Immature natural killer cell (primary cell): ENCODE data around the gene CFAP74. TPM values are rescaled to one million over a fixed set of nuclear protein-coding genes. Genes with fewer than 3 reads are reported as not detected.

Source experiments
- DNase-seq, 3 donors: peaks; one replicate each; pipeline ENCODE4 v3.0.0; 2022; ENCODE audit warnings: mixed read lengths in 1 of 3
- H3K27ac Mint-ChIP-seq, 6 donors: one replicate each; pipeline ENCODE4 v1.8.0; 2020; ENCODE audit warnings: mixed read lengths in 6 of 6, mild to moderate bottlenecking in 5 of 6, inconsistent platforms in 4 of 6, moderate library complexity in 3 of 6
- H3K27me3 Mint-ChIP-seq, 3 donors: one replicate each; pipeline ENCODE4 v1.8.0; 2020 to 2021; ENCODE audit warnings: low read depth in 3 of 3, mild to moderate bottlenecking in 3 of 3, mixed read lengths in 3 of 3, moderate library complexity in 3 of 3, inconsistent platforms in 1 of 3
- H3K36me3 Mint-ChIP-seq, 3 donors: one replicate each; pipeline ENCODE4 v1.8.0; 2020; ENCODE audit warnings: mixed read lengths in 3 of 3, inconsistent platforms in 2 of 3, mild to moderate bottlenecking in 2 of 3
- H3K4me1 Mint-ChIP-seq, 2 donors: one replicate each; pipeline ENCODE4 v1.8.0; 2020; ENCODE audit warnings: inconsistent platforms in 2 of 2, mild to moderate bottlenecking in 2 of 2, mixed read lengths in 2 of 2, moderate library complexity in 1 of 2
- H3K4me3 Mint-ChIP-seq, 5 donors: one replicate each; pipeline ENCODE4 v1.8.0; 2020; ENCODE audit warnings: mild to moderate bottlenecking in 5 of 5, mixed read lengths in 5 of 5, inconsistent platforms in 3 of 5, moderate library complexity in 3 of 5
- H3K9me3 Mint-ChIP-seq, 6 donors: one replicate each; pipeline ENCODE4 v1.8.0; 2020; ENCODE audit warnings: mild to moderate bottlenecking in 6 of 6, mixed read lengths in 6 of 6, inconsistent platforms in 4 of 6, moderate library complexity in 3 of 6
- polyA plus RNA-seq, 3 donors: library from polyadenylated mRNA; unstranded; fragments of 300-500 nt; fragmentation: Illumina TruSeq; gene quantifications; one replicate each; pipeline ENCODE4 v1.2.3, GENCODE V29; 2021

Gene CFAP74
- polyA plus RNA-seq, 3 donors from 2014 or later = not detected

DNA sequence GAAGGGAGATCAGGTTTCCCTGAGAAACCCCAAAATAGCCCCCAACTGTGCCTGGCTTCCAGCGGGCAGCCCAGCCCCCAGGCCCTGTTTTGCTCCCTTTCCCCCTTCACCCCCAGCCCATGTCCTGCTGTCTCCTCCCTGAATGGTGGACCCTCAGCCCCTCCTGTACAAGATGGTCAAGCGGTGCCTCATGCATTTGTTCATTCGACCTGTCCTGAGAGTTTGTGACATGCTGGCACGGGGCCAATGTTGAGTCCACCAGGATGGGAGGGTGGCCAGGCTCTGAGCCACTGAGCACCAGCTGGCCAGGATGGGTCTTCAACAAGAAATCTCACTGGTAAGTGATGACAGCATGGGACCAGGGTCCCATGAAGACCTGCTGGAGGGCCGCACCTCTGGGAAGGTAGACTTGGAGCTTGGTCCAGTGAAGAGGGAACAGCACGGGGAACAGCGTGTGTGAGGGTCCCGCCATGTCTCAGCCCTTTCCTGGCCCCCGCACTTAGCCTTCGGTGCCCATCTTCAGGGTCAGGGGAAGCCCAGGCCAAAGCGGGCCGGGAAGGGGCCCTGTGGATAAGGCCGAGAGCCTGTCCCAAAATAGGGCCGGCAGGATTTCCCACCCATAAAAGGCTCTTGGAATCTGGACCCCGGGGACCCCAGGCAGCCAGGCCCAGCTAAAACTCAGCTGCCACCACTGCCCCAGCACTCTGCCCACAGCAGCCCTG is 88.5 kb downstream of the CFAP74 start, which contains the start of gene CALML6:
CALML6 (plus strand) TSS at position 290 of the 722 bp plus-strand sequence; CDS start at position 311, 21 bp downstream.
- no peak for DNase-seq
- Mint-ChIP-seq H3K9me3 (no peaks in the 10 kb centered on the region), H3K36me3 (no peaks in the 10 kb centered on the region), H3K27me3 (peaks cover 5 to 17% (median 5%) of the 10 kb centered on the region in 3 donors), H3K4me1 (peaks cover 10% of the 10 kb centered on the region in 2 donors), H3K27ac (no peak within 1 kb of the TSS), H3K4me3 (no peak within 1 kb of the TSS)

DNA sequence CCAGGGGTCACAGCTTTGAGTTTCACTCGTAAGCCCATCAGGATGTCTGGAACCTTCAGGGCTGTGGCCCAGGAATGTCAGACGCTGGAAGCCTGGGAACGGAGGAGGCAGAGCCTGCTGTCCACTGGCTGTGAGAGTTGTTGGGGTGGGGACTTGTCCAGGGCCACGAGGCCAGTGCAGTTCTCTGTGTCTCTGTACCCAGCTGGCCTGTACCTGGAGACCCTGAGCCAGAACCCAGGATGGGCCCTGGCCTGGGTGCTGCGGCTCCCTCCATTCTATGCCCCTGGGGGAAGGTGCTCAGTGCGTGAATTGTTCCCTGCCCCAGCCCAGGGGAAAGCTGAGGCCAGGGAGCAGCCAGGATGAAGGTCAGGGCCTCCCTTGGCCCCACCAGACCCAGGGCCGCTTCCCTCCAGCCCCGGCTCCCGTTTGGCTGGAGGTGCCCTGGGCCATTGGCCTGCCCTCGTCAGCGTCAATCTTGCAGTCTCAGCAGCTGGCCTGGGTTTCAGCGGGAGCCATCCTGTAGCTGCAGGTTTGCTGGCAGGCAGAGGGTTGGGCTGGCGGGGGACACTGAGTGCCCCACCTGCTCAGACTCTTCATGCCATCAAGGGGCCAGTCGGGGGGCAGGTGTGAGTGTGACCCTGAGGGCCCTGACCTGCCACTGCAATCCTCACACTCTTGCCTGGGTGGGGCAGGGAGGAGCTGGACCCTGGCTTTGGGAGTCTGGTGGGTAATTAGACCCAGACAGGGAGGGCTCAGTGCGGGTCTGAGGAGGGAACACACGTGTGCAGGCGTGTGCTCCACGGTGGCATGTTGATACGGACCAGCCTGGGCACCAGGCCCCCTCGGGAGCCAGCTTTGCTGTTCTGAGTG is 89.2 kb downstream of the CFAP74 start:
- Mint-ChIP-seq H3K27ac (peak overlapping the region in 1 of 6 donors; percentile 62), H3K36me3 (no peaks in the 10 kb centered on the region), H3K27me3 (peaks cover 3 to 17% (median 6%) of the 10 kb centered on the region in 3 donors), H3K4me3 (no peak overlapping the region), H3K9me3 (no peaks in the 10 kb centered on the region), H3K4me1 (peaks cover 13 to 16% of the 10 kb centered on the region in 2 donors)
- DNase-seq = no peak

DNA sequence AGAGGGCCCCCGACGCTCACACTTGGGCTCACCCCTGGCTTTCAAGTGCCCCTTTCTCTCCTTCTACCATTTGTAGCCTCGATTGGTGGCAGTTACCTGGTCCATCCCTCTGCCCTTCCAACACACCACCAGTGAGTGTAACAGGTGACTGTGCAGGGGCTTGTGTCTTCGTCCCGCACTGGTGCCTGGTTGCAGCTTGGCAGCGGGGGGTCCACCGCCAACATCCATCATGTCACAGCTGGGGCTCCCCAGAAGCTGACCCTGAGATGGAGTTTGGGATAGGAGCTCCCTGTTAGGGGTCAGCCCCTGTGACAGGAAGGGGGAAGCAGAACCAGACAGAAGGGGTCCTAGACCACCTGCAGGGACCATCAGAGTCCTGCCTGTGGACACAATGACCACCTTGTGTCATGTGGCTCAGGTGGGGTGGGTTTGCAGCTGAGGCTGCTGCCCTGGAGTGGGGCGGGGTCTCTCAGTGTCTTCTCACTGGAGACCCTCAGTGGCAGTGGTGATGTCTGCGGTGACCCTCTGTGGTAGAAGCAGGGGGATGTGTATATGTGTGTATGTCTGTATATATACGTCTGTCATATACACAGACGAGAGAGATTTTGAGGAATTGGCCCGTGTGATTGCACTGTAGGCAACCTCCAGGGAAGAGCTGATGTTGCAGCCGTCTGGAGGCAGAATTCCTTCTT is 92.1 kb downstream of the CFAP74 start:
- Mint-ChIP-seq H3K27ac (no peak overlapping the region), H3K4me3 (peak overlapping the region in 2 of 5 donors; percentile 32 to 41), H3K36me3 (no peaks in the 10 kb centered on the region), H3K27me3 (peaks cover 0 to 11% (median 4%) of the 10 kb centered on the region in 3 donors), H3K4me1 (peaks cover 11 to 13% of the 10 kb centered on the region in 2 donors), H3K9me3 (no peaks in the 10 kb centered on the region)
- DNase-seq = no peak

DNA sequence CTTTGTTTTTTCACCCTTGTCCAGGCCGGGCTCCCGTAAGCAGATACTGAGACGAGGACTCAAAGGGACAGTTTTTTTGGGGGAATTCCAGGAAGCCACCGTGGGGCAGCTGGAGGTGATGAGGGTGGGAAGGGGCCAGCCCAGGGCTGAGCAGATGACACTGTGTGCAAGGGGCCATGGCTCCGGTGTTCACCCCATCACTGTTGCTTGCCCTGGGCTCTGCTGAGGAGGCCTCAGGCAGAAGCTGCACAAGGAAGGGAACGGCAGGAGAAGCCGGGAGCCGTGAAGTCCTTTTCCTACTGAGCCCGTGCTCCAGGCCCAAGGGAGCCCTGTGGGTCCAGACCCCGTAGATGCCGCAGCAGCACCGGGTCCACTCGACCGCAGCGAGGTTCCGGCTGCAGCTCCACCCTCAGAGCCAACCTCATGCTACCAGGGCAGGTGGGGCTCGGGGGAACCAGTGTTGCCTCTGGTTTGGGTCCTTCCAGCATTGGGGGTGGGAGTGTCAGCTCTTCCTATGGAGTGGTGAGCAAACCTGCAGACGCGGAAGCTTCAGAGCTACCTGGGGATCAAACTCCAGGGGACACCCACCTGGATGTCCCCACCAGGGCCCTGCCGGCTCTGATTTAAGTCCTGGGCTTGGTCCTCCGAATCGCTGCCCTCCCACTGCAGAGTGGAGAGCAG is 92.8 kb downstream of the CFAP74 start:
- Mint-ChIP-seq H3K4me1 (peaks cover 17 to 18% of the 10 kb centered on the region in 2 donors), H3K9me3 (no peaks in the 10 kb centered on the region), H3K27me3 (peaks cover 0 to 9% (median 4%) of the 10 kb centered on the region in 3 donors), H3K4me3 (peak overlapping the region in 4 of 5 donors; percentile 32 to 90 (median 80)), H3K27ac (peak overlapping the region in 4 of 6 donors; percentile 82 to 94 (median 90)), H3K36me3 (no peaks in the 10 kb centered on the region)
- DNase-seq = no peak

DNA sequence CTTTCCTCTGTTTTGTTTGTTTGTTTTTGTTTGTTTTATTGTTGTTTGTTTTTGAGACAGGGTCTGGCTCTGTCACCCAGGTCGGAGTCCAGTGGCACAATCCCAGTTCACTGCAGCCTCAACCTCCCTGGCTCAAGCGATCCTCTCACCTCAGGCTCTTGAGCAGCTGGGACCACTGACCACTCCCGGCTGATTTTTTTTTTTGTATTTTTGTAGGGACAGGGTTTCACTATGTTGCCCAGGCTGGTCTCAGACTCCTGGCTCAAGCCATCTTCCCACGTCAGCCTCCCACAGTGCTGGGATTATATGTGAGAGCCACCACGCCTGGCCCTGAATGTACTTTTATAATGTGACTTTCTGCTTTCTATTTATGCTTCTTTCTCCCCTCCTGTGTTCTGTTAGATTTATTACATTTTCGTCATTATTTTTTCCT is 93.5 kb downstream of the CFAP74 start:
- peak overlapping the region; percentile 82 to 98 (median 92) for H3K27ac Mint-ChIP-seq
- no peak for DNase-seq
- H3K36me3 Mint-ChIP-seq = no peaks in the 10 kb centered on the region
- peaks cover 0 to 9% (median 4%) of the 10 kb centered on the region in 3 donors for H3K27me3 Mint-ChIP-seq
- peak overlapping the region; percentile 75 to 90 (median 89) for H3K4me3 Mint-ChIP-seq
- H3K9me3 Mint-ChIP-seq = no peaks in the 10 kb centered on the region
- H3K4me1 Mint-ChIP-seq = peaks cover 17 to 18% of the 10 kb centered on the region in 2 donors

DNA sequence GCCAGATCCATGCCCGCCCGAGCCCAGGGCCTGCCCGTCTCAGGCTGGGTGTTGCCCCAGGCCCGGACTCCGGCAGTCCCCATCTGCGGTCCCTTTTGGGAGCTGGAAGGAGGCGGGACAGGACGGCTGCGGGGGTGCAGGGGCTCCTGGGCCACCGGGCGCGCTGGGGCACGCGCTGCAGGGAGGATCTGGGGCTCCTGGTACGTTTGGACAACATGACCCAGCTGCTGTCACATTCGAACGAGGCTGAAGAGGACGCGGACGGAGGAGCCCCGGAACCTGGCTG is 95.1 kb downstream of the CFAP74 start:
- H3K4me3 Mint-ChIP-seq = peak overlapping the region in 4 of 5 donors; percentile 59 to 73 (median 66)
- DNase-seq = no peak

DNA sequence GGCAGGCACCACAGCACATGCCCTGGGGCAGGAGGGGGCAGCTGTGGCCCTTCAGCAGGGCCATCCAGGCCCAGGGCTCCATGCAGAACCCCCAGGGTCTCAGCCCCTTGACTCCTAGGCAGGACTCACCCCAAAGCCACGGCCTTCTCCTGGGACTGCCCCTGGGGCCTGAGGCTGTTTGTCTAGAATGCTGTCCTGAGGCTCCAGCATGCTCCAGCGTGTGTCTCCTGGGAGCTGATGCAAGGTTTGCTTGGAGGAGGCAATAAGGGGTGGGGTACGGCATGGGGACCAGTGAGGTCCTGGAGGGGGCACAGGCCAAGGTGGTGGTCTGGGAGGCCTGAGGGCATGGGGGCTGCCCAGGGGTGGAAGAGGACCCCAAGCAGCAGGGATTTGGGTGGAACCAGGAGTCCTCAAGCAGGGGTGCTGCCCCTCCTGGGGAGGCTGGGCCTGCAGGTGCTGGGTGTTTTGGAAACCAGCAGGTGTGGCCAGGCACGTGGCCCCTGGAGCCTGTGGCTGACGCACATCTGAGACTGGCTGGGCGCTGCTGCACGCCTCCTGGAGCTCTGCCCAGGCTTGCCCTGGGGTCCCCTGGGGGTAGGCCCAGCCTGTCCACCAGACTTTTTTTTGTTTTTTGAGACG is 96.4 kb downstream of the CFAP74 start:
- no peak overlapping the region for H3K27ac Mint-ChIP-seq
- H3K4me3 Mint-ChIP-seq = no peak overlapping the region
- peaks cover 3 to 11% (median 5%) of the 10 kb centered on the region in 3 donors for H3K27me3 Mint-ChIP-seq
- H3K4me1 Mint-ChIP-seq = peaks cover 17 to 18% of the 10 kb centered on the region in 2 donors
- no peak for DNase-seq
- H3K36me3 Mint-ChIP-seq = no peaks in the 10 kb centered on the region
- H3K9me3 Mint-ChIP-seq = no peaks in the 10 kb centered on the region

More for the DNA sequence above, 95.1 kb downstream of the CFAP74 start:
- peak overlapping the region in 1 of 6 donors; percentile 64 for H3K27ac Mint-ChIP-seq
- no peaks in the 10 kb centered on the region for H3K9me3 Mint-ChIP-seq
- H3K4me1 Mint-ChIP-seq = peaks cover 17 to 18% of the 10 kb centered on the region in 2 donors
- H3K27me3 Mint-ChIP-seq = peaks cover 0 to 11% (median 2%) of the 10 kb centered on the region in 3 donors
- no peaks in the 10 kb centered on the region for H3K36me3 Mint-ChIP-seq

DNA sequence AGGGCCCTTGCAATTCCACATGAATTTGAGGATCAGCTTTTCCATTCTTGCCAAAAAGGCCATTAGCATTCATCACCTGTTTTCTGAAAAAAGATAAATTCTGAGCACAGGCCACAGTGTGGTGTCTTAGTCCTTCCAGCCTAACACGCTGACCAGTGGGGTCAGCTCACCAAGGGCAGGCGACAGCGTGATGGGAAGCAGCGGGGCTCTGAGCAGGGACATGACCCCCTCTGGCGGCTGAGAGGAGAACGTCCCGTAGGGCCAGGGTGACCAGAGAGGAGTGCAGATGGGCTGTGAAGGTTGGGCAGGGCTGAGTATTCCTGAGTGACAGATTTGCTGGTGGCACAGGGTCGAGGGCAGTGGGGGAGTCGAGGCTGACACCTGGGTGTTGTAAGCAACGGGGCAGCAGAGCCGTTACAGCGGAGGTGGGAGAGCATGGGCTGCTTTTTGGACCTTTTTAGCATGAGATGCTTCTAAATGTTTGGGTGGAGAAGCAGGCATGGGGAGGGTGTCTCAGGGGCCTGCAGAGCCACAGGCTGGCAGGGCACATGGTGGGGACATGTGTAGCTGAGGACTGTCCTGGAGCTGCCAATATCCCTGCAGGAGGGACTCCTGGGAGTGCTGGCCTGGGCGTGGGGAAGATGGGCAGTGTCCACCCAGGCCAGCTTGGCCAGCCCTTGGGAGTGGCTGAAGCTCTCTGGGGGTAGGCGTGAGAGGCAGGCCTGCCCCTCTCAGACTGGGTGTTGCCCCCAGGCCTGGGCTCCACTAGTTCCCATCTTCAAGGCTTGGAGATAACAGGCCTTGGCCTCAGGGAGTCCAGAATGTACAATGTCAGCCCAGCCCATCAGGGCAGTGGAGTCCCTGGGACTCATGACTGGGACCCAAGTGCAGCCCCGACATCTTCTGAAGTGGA is 97.1 kb downstream of the CFAP74 start:
- Mint-ChIP-seq H3K9me3 (no peaks in the 10 kb centered on the region), H3K27ac (peak overlapping the region in 5 of 6 donors; percentile 56 to 78 (median 72)), H3K4me3 (peak overlapping the region; percentile 43 to 67 (median 65)), H3K27me3 (peaks cover 3 to 11% (median 5%) of the 10 kb centered on the region in 3 donors), H3K4me1 (peaks cover 17 to 18% of the 10 kb centered on the region in 2 donors), H3K36me3 (no peaks in the 10 kb centered on the region)
- DNase-seq = peak; percentile 63 to 69 (median 67)

DNA sequence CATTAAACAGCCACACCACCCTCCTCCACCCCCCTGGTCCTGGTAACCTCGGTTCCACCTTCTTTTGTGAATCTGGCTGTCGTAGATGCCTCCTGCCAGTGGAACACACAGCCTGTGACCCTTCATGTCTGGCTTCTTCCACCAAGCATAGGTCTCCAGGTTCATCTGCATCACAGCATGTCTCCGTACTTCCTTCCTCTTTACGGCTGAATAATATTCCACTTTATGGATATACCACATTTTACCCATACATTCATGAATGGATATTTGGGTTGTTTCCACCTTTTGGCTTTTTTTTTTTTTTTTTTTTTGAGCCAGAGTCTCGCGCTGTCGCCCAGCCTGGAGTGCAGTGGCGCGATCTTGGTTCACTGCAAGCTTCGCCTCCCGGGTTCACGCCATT is 100.4 kb downstream of the CFAP74 start:
- H3K36me3 Mint-ChIP-seq = no peaks in the 10 kb centered on the region
- H3K4me1 Mint-ChIP-seq = peaks cover 7 to 10% of the 10 kb centered on the region in 2 donors
- H3K27me3 Mint-ChIP-seq = peaks cover 3 to 5% (median 3%) of the 10 kb centered on the region in 3 donors
- H3K9me3 Mint-ChIP-seq = no peaks in the 10 kb centered on the region
- no peak for DNase-seq
- H3K27ac Mint-ChIP-seq = no peak overlapping the region
- H3K4me3 Mint-ChIP-seq = no peak overlapping the region

DNA sequence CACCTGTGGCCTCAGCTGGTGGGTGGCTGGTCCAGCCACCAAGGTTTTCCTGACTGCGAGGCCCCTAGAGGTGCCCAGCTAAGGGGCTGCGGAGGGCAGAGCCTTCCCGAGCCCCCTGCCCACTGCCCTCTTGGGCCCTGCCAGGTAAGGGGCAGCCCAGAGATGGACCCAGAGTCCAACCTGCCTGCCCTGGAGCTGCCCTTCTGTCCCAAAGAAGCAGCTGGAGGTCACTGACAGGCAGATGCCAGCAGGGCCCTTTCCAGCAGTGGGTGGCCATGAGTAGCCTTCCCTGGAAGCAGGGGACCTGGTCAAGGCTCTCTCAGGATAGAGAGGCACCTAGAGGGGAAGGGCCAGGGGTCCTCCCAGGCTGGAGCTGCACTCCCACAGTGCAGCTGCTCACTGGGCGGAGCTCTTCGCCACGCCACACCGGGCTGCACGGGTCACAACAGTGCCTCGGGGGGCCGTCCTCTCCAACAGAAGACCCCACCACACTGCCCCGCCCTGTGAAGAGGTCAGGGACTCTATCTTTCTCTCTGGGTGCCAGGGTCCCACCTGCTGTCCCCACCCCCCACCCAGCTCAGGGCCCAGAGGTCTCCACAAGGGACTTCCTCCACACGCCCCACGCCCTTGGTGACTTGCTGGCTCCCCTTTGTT is 101.8 kb downstream of the CFAP74 start:
- no peak overlapping the region for H3K4me3 Mint-ChIP-seq

DNA sequence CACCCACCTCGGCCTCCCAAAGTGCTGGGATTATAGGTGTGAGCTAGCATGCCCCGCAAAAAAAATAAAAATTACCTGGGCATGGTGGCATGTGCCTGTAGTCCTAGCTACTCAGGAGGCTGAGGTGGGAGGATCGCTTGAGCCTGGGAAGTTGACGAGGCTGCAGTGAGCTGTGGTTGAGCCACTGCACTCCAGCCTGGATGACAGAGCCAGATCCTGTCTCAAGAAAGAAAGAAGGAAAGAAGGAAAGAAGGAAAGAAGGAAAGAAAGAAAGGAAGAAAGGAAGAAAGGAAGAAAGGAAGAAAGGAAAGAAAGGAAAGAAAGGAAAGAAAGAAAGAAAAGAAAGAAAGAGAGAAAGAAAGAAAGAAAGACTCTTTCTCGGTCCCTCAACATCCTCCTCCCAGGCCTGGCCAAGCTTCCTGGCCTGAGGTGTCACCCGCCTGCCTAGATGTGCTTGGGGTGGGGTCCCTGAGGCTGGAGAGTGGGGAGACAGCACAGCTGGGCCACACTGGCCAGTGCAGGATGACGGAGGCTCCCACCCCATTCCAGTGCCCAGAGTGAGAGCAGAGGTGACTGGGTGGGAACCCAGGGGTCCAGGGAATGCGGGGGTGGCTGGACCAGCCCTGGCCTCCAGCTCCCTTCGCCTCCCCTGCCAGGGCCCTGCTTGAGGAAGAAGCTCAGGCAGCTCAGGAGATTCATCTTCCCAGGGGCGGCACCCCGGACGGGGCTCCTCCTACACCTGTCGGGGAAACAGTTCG is 102.5 kb downstream of the CFAP74 start:
- no peaks in the 10 kb centered on the region for H3K36me3 Mint-ChIP-seq
- H3K9me3 Mint-ChIP-seq = no peaks in the 10 kb centered on the region
- H3K27ac Mint-ChIP-seq = no peak overlapping the region
- no peak for DNase-seq
- peaks cover 3% of the 10 kb centered on the region in 2 donors for H3K4me1 Mint-ChIP-seq
- peaks cover 3 to 5% (median 4%) of the 10 kb centered on the region in 3 donors for H3K27me3 Mint-ChIP-seq
- H3K4me3 Mint-ChIP-seq = no peak overlapping the region

More for the DNA sequence above, 101.8 kb downstream of the CFAP74 start:
- Mint-ChIP-seq H3K27me3 (peaks cover 3 to 5% (median 3%) of the 10 kb centered on the region in 3 donors), H3K4me1 (peaks cover 6 to 7% of the 10 kb centered on the region in 2 donors), H3K36me3 (no peaks in the 10 kb centered on the region), H3K9me3 (no peaks in the 10 kb centered on the region), H3K27ac (no peak overlapping the region)
- DNase-seq = no peak
